H1 (cell line): ENCODE results near the gene NCOA5. TPM values are rescaled to one million over a fixed set of nuclear protein-coding genes. Genes with fewer than 3 reads are reported as not detected.
A peak's percentile ranks its signal among the peaks of the same experiment; 100 is the strongest.

Source experiments
- CTCF ChIA-PET: fragments of 300-600 bp; sonication (Branson Sonifier 250); formaldehyde crosslinking; loops from one replicate; lab custom pipeline; 2021; ENCODE audit not compliant: partially characterized antibody; lab: Charles Lee
- POLR2A ChIA-PET: fragments of 300-600 bp; sonication (Branson Sonifier 250); formaldehyde crosslinking; loops from one replicate; lab custom pipeline; 2021; ENCODE audit warnings: inconsistent platforms; ENCODE audit not compliant: partially characterized antibody; lab: Charles Lee
- DNase-seq, 2 experiments: peaks; one replicate each; pipeline versions ENCODE4 v3.0.0 to v3.0.0-alpha.2; 2010 to 2022; ENCODE audit warnings: low spot score in 2 of 2, low read depth in 1 of 2, mixed read lengths in 1 of 2
- FAIRE-seq: peaks from 2 replicates; lab custom pipeline; 2011; peaks lifted over from hg19 to GRCh38; lab: Jason Lieb, UNC
- H2AFZ ChIP-seq: 2 replicates; pipeline ENCODE4 v1.8.1; 2012; ENCODE audit warnings: low read length, inconsistent platforms
- H2AK5ac ChIP-seq: 2 replicates; pipeline ENCODE4 v1.6.1; 2013; ENCODE audit warnings: low read depth, low read length
- H2BK120ac ChIP-seq: replicated peaks from 2 replicates; pipeline ENCODE3; 2013; ENCODE audit warnings: low read depth, low read length, inconsistent platforms
- H2BK12ac ChIP-seq: 2 replicates; pipeline ENCODE4 v1.6.1; 2013; ENCODE audit warnings: low read depth, low read length
- H2BK15ac ChIP-seq: 2 replicates; pipeline ENCODE4 v1.6.1; 2013; ENCODE audit warnings: low read length
- H2BK20ac ChIP-seq: 2 replicates; pipeline ENCODE4 v1.6.1; 2013; ENCODE audit warnings: low read length
- H2BK5ac ChIP-seq: 2 replicates; pipeline ENCODE4 v1.6.1; 2013; ENCODE audit warnings: low read depth, low read length
- H3K14ac ChIP-seq: 2 replicates; pipeline ENCODE4 v1.6.1; 2013; ENCODE audit warnings: inconsistent platforms; ENCODE audit not compliant: insufficient read length
- H3K18ac ChIP-seq: 2 replicates; pipeline ENCODE4 v1.6.1; 2013; ENCODE audit warnings: low read length; ENCODE audit errors: extremely low read depth
- H3K23ac ChIP-seq: 2 replicates; pipeline ENCODE4 v1.6.1; 2013; ENCODE audit warnings: inconsistent platforms; ENCODE audit not compliant: insufficient read length
- H3K23me2 ChIP-seq: 2 replicates; pipeline ENCODE4 v1.6.1; 2013; ENCODE audit warnings: low read depth, low read length
- H3K27ac ChIP-seq: 2 replicates; pipeline ENCODE4 v1.6.1; 2011; ENCODE audit warnings: low read depth, low read length, inconsistent platforms
- H3K27me3 ChIP-seq, 4 experiments: replicated peaks in 1 of 4; 1 replicate in 1 of 4; 2 replicates in 3 of 4; pipeline versions ENCODE4 v1.6.1 to v1.8.1; 2011 to 2013; ENCODE audit warnings: low read length in 3 of 4, mild to moderate bottlenecking in 3 of 4, inconsistent platforms in 2 of 4, mixed read lengths in 2 of 4, moderate library complexity in 1 of 4; ENCODE audit not compliant: control insufficient read depth in 3 of 4, insufficient read depth in 3 of 4; ENCODE audit errors: extremely low read depth in 1 of 4
- H3K36me3 ChIP-seq, 4 experiments: 2 replicates each; pipeline versions ENCODE4 v1.6.1 to v1.8.1; 2011 to 2013; ENCODE audit warnings: mild to moderate bottlenecking in 4 of 4, low read length in 3 of 4, moderate library complexity in 2 of 4, control low read depth in 1 of 4, inconsistent platforms in 1 of 4; ENCODE audit not compliant: insufficient read depth in 4 of 4, control insufficient read depth in 2 of 4
- H3K4ac ChIP-seq: replicated peaks from 2 replicates; pipeline ENCODE3; 2013; ENCODE audit warnings: low read length, low read depth, mixed read lengths, inconsistent platforms; ENCODE audit not compliant: insufficient read length
- H3K4me1 ChIP-seq, 4 experiments: replicated peaks in 1 of 4; 1 replicate in 1 of 4; 2 replicates in 3 of 4; pipeline versions ENCODE4 v1.6.1 to v1.8.1; 2011 to 2013; ENCODE audit warnings: low read length in 3 of 4, inconsistent platforms in 2 of 4, mixed read lengths in 1 of 4; ENCODE audit not compliant: insufficient read depth in 4 of 4, control insufficient read depth in 3 of 4
- H3K4me2 ChIP-seq, 2 experiments: 2 replicates each; pipeline versions ENCODE4 v1.6.1 to v1.8.1; 2011 to 2013; ENCODE audit warnings: low read depth in 2 of 2, low read length in 2 of 2, control low read depth in 1 of 2, inconsistent platforms in 1 of 2, mild to moderate bottlenecking in 1 of 2; ENCODE audit not compliant: insufficient read depth in 1 of 2
- H3K4me3 ChIP-seq, 4 experiments: fragments of 200-600, 300-600 bp in 1 of 4; sonication (generic), shearing (Covaris generic), sonication (Bioruptor Twin) in 1 of 4; 2 replicates each; pipeline versions ENCODE4 v1.5.1 to v1.8.1; 2011 to 2016; ENCODE audit warnings: low read length in 4 of 4, low read depth in 3 of 4, control low read depth in 2 of 4, inconsistent platforms in 2 of 4, mild to moderate bottlenecking in 2 of 4, mixed read lengths in 1 of 4, moderate library complexity in 1 of 4; ENCODE audit not compliant: insufficient read depth in 2 of 4; ENCODE audit errors: extremely low read depth in 1 of 4
- H3K56ac ChIP-seq: replicated peaks from 2 replicates; pipeline ENCODE3; 2013; ENCODE audit warnings: low read depth, mild to moderate bottlenecking, mixed read lengths, low read length, inconsistent platforms; ENCODE audit not compliant: insufficient read length
- H3K79me1 ChIP-seq: 2 replicates; pipeline ENCODE4 v1.6.1; 2013; ENCODE audit warnings: low read depth, low read length, control low read depth
- H3K79me2 ChIP-seq, 2 experiments: 2 replicates each; pipeline versions ENCODE4 v1.6.1 to v1.8.1; 2012 to 2013; ENCODE audit warnings: low read length in 2 of 2, mild to moderate bottlenecking in 2 of 2, inconsistent platforms in 1 of 2; ENCODE audit not compliant: insufficient read depth in 2 of 2, control insufficient read depth in 1 of 2
- H3K9ac ChIP-seq, 4 experiments: replicated peaks in 1 of 4; 1 replicate in 1 of 4; 2 replicates in 3 of 4; pipeline versions ENCODE4 v1.6.1 to v1.8.1; 2011 to 2013; ENCODE audit warnings: low read depth in 3 of 4, low read length in 3 of 4, control low read depth in 2 of 4, mild to moderate bottlenecking in 2 of 4, moderate library complexity in 2 of 4, inconsistent platforms in 1 of 4; ENCODE audit errors: extremely low read depth in 1 of 4
- H3K9me3 ChIP-seq, 2 experiments: 2 replicates each; pipeline versions ENCODE4 v1.6.1 to v1.8.1; 2012 to 2013; ENCODE audit warnings: mild to moderate bottlenecking in 2 of 2, moderate library complexity in 2 of 2, control low read depth in 1 of 2, inconsistent platforms in 1 of 2, low read depth in 1 of 2, low read length in 1 of 2, mixed read lengths in 1 of 2; ENCODE audit not compliant: insufficient read depth in 2 of 2
- H4K20me1 ChIP-seq, 2 experiments: replicated peaks in 1 of 2; 2 replicates each; pipeline versions ENCODE3 to v1.8.1; 2011 to 2013; ENCODE audit warnings: inconsistent platforms in 2 of 2, low read length in 2 of 2, mild to moderate bottlenecking in 1 of 2; ENCODE audit not compliant: insufficient read depth in 2 of 2, control insufficient read depth in 1 of 2
- H4K5ac ChIP-seq: 2 replicates; pipeline ENCODE4 v1.6.1; 2013; ENCODE audit warnings: low read length, low read depth, mixed read lengths, inconsistent platforms; ENCODE audit not compliant: insufficient read length
- H4K8ac ChIP-seq: 2 replicates; pipeline ENCODE4 v1.8.0; 2013; ENCODE audit warnings: mild to moderate bottlenecking, moderate library complexity, low read length, inconsistent platforms; ENCODE audit not compliant: insufficient read depth; ENCODE audit errors: extremely low read depth
- H4K91ac ChIP-seq: replicated peaks from 2 replicates; pipeline ENCODE3; 2013; ENCODE audit warnings: low read length, mixed read lengths, inconsistent platforms; ENCODE audit not compliant: insufficient read length
- ASH2L ChIP-seq: fragments of 200-600, 300-600 bp; sonication (generic); IDR thresholded peaks from one replicate; pipeline ENCODE4 v1.7.1; 2017; ENCODE audit warnings: low read length
- CHD1 ChIP-seq: IDR thresholded peaks from 2 replicates; pipeline ENCODE4 v1.6.1; 2012; ENCODE audit warnings: low read depth, low read length, improper control_type of control experiment
- EGR1 ChIP-seq: IDR thresholded peaks from 2 replicates; pipeline ENCODE4 v1.6.1; 2011; ENCODE audit warnings: low read depth, low read length, borderline replicate concordance
- KDM4A ChIP-seq: IDR thresholded peaks from one replicate; pipeline ENCODE4 v1.7.1; 2012; ENCODE audit warnings: low read depth, mild to moderate bottlenecking, moderate library complexity, low read length, inconsistent platforms; ENCODE audit not compliant: severe bottlenecking
- NANOG ChIP-seq: IDR thresholded peaks from 2 replicates; pipeline ENCODE4 v1.6.1; 2011; ENCODE audit warnings: low read length, low read depth, mild to moderate bottlenecking, inconsistent platforms; ENCODE audit not compliant: insufficient read depth, poor library complexity, severe bottlenecking
- POLR2AphosphoS5 ChIP-seq: IDR thresholded peaks from 2 replicates; pipeline ENCODE4 v1.6.1; 2011; ENCODE audit warnings: low read depth, low read length
- RFX5 ChIP-seq: IDR thresholded peaks from 2 replicates; pipeline ENCODE4 v1.6.1; 2011; ENCODE audit warnings: low read depth, low read length, improper control_type of control experiment, borderline replicate concordance
- SP4 ChIP-seq: IDR thresholded peaks from 2 replicates; pipeline ENCODE4 v1.6.1; 2012; ENCODE audit warnings: low read length, inconsistent platforms
- TAF1 ChIP-seq: IDR thresholded peaks from 2 replicates; pipeline ENCODE4 v1.6.1; 2011; ENCODE audit warnings: mild to moderate bottlenecking, low read depth, low read length
- WGBS, 2 experiments: shearing (Covaris generic) in 1 of 2; methylation state at CpG; one replicate each; pipeline versions ENCODE4 v1.1.6 to v1.1.7; 2013 to 2015; ENCODE audit warnings: low lambda C conversion rate in 2 of 2, mixed read lengths in 2 of 2, inconsistent platforms in 1 of 2, low coverage in 1 of 2, missing lambda C conversion rate in 1 of 2; ENCODE audit not compliant: insufficient replicate concordance in 2 of 2, insufficient coverage in 1 of 2, insufficient read length in 1 of 2; ENCODE audit errors: extremely low coverage in 1 of 2, missing lambda C conversion rate in 1 of 2; 5-methylcytosine and 5-hydroxymethylcytosine counted together
- polyA plus RNA-seq, 7 experiments: library from polyadenylated mRNA; depleted of rRNA in 3 of 7; stranded (reverse) in 5 of 7; unstranded in 2 of 7; fragments of >200 nt in 5 of 7; fragments of 200-250 nt in 2 of 7; gene quantifications; 1 replicate in 5 of 7; 2 replicates in 1 of 7; 4 replicates in 1 of 7; pipeline versions ENCODE4 v1.2.1 to v1.2.3, GENCODE V29; 2011 to 2013; ENCODE audit warnings: missing spikeins in 2 of 7, mixed read lengths in 2 of 7
- total RNA-seq: library from RNA; stranded (reverse); fragmentation: NEBNext Ultra II Directional; extraction: Animal tissue kit (Norgen Biotek cat#: 25700); gene quantifications from 2 replicates; pipeline ENCODE4 v1.2.1, GENCODE V29; 2021
- TF ChIP-seq, protein P1 (sequence below): IDR thresholded peaks from 2 replicates; pipeline ENCODE4 v1.6.1; 2011; ENCODE audit warnings: low read depth, mild to moderate bottlenecking, low read length; ENCODE audit not compliant: insufficient read depth

The NCOA5 gene
- total and polyA plus RNA-seq, 2 of the 8 experiments (the other 6 are each of a cell fraction or from before 2014, with no cell fraction given) = 20.4 to 29.0 TPM

DNA sequence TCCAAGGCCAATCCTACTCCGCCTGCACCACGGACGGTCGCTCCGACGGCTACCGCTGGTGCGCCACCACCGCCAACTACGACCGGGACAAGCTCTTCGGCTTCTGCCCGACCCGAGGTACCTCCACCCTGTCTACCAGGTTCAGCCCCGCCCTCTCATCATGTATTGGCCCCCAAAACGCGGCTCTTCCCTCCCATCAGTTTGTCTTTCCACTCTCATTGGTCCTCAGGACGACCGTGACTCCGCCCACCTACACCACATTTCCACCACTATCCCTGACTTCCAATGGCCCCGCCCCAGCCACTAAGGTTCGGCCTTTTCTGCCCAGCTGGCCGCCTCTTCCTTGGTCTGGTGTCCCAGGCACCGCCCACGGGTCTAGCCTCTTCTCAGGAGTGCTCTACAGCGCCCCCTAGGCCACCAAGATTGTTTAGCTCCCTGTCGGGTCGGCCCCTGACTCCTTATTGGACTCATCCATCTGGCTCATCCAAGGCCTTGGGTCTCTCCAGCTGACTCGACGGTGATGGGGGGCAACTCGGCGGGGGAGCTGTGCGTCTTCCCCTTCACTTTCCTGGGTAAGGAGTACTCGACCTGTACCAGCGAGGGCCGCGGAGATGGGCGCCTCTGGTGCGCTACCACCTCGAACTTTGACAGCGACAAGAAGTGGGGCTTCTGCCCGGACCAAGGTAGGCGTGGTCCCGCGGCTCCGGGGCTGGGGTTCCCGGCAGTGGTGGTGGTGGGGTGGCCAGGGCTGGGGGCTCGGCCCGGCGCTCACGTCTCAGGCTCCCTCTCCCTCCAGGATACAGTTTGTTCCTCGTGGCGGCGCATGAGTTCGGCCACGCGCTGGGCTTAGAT is 77.9 kb downstream of the NCOA5 start:
- H3K4me1 ChIP-seq = peaks cover 4 to 10% (median 8%) of the 10 kb centered on the region in 4 experiments; a peak in 6 of 7 replicates
- CTCF ChIA-PET = interaction anchor here (0.6 to 5.0 kb wide), 23 partner anchors 9 to 464 kb away, joined by 3 to 156 read pairs (median 4); partner anchors contain the start of genes SLC12A5 and ZNF335
- peaks cover 4% of the 10 kb centered on the region; the same call in 1 of the 2 replicates for H3K23me2 ChIP-seq
- H2BK15ac ChIP-seq = no peak overlapping the region
- H2AFZ ChIP-seq = no peak overlapping the region; the same call in 1 of the 2 replicates
- no peak overlapping the region for H3K14ac ChIP-seq
- no peaks in the 10 kb centered on the region for H3K79me2 ChIP-seq
- no peak overlapping the region for H3K9ac ChIP-seq
- 0 out of 2 replicates have a peak overlapping the region, but pooled peaks have one; percentile 50 for H2BK12ac ChIP-seq
- no peak overlapping the region for H4K5ac ChIP-seq
- FAIRE-seq (peak; percentile 92), DNase-seq (peak; percentile 92 to 100)
- no peaks in the 10 kb centered on the region for H3K36me3 ChIP-seq
- POLR2A ChIA-PET = interaction anchor here (0.6 to 3.2 kb wide), 6 partner anchors 10 to 46 kb away, joined by 3 to 12 read pairs (median 3); partner anchors contain the start of gene ZNF335
- H3K56ac ChIP-seq = no peak overlapping the region
- H4K91ac ChIP-seq = no peak overlapping the region
- no peak overlapping the region for H2AK5ac ChIP-seq
- no peak overlapping the region for H3K27ac ChIP-seq
- no peak overlapping the region for H3K23ac ChIP-seq
- 67% methylated on average over 46 of the region's 57 CpGs; no CpG with 5 or more reads in 1 of the 2 experiments for WGBS, 2 experiments
- 0 out of 8 replicates have a peak overlapping the region, but pooled peaks of 1 of the 4 experiments have one; percentile 29 for H3K4me3 ChIP-seq
- peak overlapping the region; percentile 48; the same call in 1 of the 2 replicates for H3K18ac ChIP-seq
- no peaks in the 10 kb centered on the region for H3K9me3 ChIP-seq
- peak overlapping the region; percentile 12 to 52; a peak in 3 of 4 replicates for H3K4me2 ChIP-seq
- H3K79me1 ChIP-seq = no peaks in the 10 kb centered on the region
- no peak overlapping the region for H2BK20ac ChIP-seq
- H3K27me3 ChIP-seq = peaks cover 0 to 7% (median 5%) of the 10 kb centered on the region in 4 experiments; a peak in 4 of 7 replicates
- no peaks in the 10 kb centered on the region for H4K20me1 ChIP-seq
- no peak overlapping the region for H2BK120ac ChIP-seq
- H2BK5ac ChIP-seq = no peak overlapping the region
- no peak overlapping the region for H4K8ac ChIP-seq
- H3K4ac ChIP-seq = no peak overlapping the region
- 0 out of 2 replicates have a peak, but pooled peaks have one; percentile 76 for TF ChIP-seq SP4
- TF ChIP-seq POLR2AphosphoS5 = peak; percentile 42; the same call in 1 of the 2 replicates
- TF ChIP-seq, protein P1, sequence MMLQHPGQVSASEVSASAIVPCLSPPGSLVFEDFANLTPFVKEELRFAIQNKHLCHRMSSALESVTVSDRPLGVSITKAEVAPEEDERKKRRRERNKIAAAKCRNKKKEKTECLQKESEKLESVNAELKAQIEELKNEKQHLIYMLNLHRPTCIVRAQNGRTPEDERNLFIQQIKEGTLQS = 0 out of 2 replicates have a peak, but pooled peaks have one; percentile 24
- TF ChIP-seq TAF1 = peak; percentile 73; the same call in 1 of the 2 replicates
- TF ChIP-seq KDM4A = no peak
- no peak for TF ChIP-seq RFX5
- peak; percentile 89 for TF ChIP-seq EGR1
- TF ChIP-seq ASH2L = no peak
- TF ChIP-seq CHD1 = peak; percentile 79
- TF ChIP-seq NANOG = peak; percentile 0
